Adrenal gland (tissue), 12 donors: ENCODE data around the gene FCRL1. TPM values are rescaled to one million over a fixed set of nuclear protein-coding genes. Genes with fewer than 3 reads are reported as not detected.

Experiments
- DNase-seq, 7 donors: peaks; one replicate each; pipeline ENCODE4 v3.0.0-alpha.2; 2019 to 2020
- H3K27ac ChIP-seq, 5 donors: fragments of 200-600 bp; sonication (generic) in 4 of 5; 1 replicate in 3 of 5; 2 replicates in 2 of 5; pipeline versions ENCODE4 v1.5.1 to v1.8.0; 2016 to 2020; ENCODE audit warnings: mild to moderate bottlenecking in 1 of 5
- H3K27me3 ChIP-seq: fragments of 200-600 bp; 2 replicates; pipeline ENCODE4 v1.8.0; 2021
- H3K36me3 ChIP-seq, 2 donors: fragments of 200-600 bp; replicated peaks in 1 of 2; 1 replicate in 1 of 2; 2 replicates in 1 of 2; pipeline versions ENCODE4 v1.5.1 to v1.8.0; 2018 to 2022
- H3K4me1 ChIP-seq, 2 donors: fragments of 200-600 bp; replicated peaks in 1 of 2; 1 replicate in 1 of 2; 2 replicates in 1 of 2; pipeline versions ENCODE4 v1.5.1 to v1.8.0; 2018 to 2021
- H3K4me3 ChIP-seq, 4 donors: fragments of 200-600 bp; sonication (generic) in 3 of 4; one replicate each; pipeline ENCODE4 v1.5.1; 2016 to 2018
- H3K9me3 ChIP-seq, 3 donors: fragments of 200-600 bp; sonication (generic) in 1 of 3; replicated peaks in 1 of 3; 1 replicate in 2 of 3; 2 replicates in 1 of 3; pipeline versions ENCODE4 v1.5.1 to v1.8.0; 2016 to 2021
- POLR2A ChIP-seq, 2 donors: fragments of 450-650 bp; IDR thresholded peaks; one replicate each; pipeline ENCODE4 v1.6.1; 2017; ENCODE audit warnings: antibody characterized with exemption in 2 of 2, mild to moderate bottlenecking in 2 of 2, moderate library complexity in 1 of 2
- WGBS, 4 donors: extraction: QIAGEN DNeasy Blood & Tissue Kit in 2 of 4; methylation state at CpG; one replicate each; pipeline versions ENCODE4 v1.1.5 to v1.1.7; 2013 to 2017; 5-methylcytosine and 5-hydroxymethylcytosine counted together
- intact Hi-C, 2 donors: fragments of 100-400 bp; cut with DNase I; formaldehyde crosslinking; loops; one replicate each; pipeline versions ENCODE4 v1.14.1 to v1.15.0; 2022 to 2023
- polyA plus RNA-seq, 3 donors: library from polyadenylated mRNA; stranded (reverse); fragments of 200-250 nt in 2 of 3; fragments of 350-450 nt in 1 of 3; fragmentation: Illumina TruSeq in 1 of 3; extraction: RNeasy Lipid Tissue Mini Kit (QIAGEN cat#74804) in 1 of 3; gene quantifications; one replicate each; pipeline ENCODE4 v1.2.3, GENCODE V29; 2013 to 2014
- total RNA-seq, 9 donors: library from RNA; depleted of rRNA in 4 of 9; stranded (reverse); fragments of >200 nt in 4 of 9; fragments of 120-200 nt in 1 of 9; fragmentation: NEBNext Ultra II Directional in 1 of 9; extraction: Animal tissue kit (Norgen Biotek cat#: 25700) in 1 of 9; gene quantifications; one replicate each; pipeline versions ENCODE4 v1.1.0 to v1.2.4, GENCODE V29; 2013 to 2023
- TF ChIP-seq, protein P1 (sequence below), 6 experiments: fragments of 450-650 bp in 4 of 6; fragments of 200-600 bp in 2 of 6; sonication (generic) in 1 of 6; IDR thresholded peaks; 1 replicate in 5 of 6; 2 replicates in 1 of 6; pipeline versions ENCODE4 v1.5.1 to v1.8.0; 2016 to 2021; ENCODE audit warnings: antibody characterized with exemption in 6 of 6, mild to moderate bottlenecking in 2 of 6, moderate library complexity in 1 of 6
- donor health status: healthy with polysubstance abuse.
- donor health status: Bipolar disorder and iron deficiency.
- donor health status: DM: yes; HTN: yes; CAD: no.
- donor health status: DM: no; HTN: no; CAD: no.
- donor health status: DM: no; HTN: no; CAD: no.
- donor health status: DM: yes; HTN: yes; CAD: no.

FCRL1 gene
- total and polyA plus RNA-seq, 12 donors = 0.03 to 0.40 TPM; not detected in 10

GRCh38 chr1:157831968-157832626, 12.2 kb upstream of the FCRL1 start:
- DNase-seq = no peak
- WGBS, 4 donors = 70 to 75% (median 72%) methylated on average over 4 of the region's 4 CpGs

DNA sequence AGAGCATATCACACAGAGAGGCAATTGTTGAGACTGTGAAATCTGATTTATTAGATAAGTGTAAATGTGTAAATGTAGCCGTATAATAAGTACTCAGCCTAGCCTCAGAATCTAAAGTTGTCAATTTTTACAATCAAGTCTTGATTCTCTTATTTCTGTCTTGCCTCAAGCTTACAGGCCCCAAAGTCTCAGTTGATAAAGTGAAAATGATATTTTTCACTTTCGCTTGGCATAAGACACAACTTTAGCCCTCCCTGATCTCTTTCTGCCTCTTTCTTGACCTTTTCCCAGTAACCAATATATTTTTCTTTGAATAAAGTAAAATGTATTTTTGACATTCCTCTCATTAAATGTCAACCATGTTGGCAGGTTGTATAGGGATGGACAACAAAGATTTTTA, 11.0 kb upstream of the FCRL1 start:
- H3K4me3 ChIP-seq = no peak overlapping the region
- no peak overlapping the region for H3K27ac ChIP-seq
- H3K36me3 ChIP-seq = no peaks in the 10 kb centered on the region
- 70 to 77% (median 72%) methylated on average over 2 of the region's 2 CpGs for WGBS, 4 donors
- TF ChIP-seq, protein P1, sequence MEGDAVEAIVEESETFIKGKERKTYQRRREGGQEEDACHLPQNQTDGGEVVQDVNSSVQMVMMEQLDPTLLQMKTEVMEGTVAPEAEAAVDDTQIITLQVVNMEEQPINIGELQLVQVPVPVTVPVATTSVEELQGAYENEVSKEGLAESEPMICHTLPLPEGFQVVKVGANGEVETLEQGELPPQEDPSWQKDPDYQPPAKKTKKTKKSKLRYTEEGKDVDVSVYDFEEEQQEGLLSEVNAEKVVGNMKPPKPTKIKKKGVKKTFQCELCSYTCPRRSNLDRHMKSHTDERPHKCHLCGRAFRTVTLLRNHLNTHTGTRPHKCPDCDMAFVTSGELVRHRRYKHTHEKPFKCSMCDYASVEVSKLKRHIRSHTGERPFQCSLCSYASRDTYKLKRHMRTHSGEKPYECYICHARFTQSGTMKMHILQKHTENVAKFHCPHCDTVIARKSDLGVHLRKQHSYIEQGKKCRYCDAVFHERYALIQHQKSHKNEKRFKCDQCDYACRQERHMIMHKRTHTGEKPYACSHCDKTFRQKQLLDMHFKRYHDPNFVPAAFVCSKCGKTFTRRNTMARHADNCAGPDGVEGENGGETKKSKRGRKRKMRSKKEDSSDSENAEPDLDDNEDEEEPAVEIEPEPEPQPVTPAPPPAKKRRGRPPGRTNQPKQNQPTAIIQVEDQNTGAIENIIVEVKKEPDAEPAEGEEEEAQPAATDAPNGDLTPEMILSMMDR (IDR thresholded peaks at IDR 0.05) = no peak
- no peak for TF ChIP-seq POLR2A (IDR thresholded peaks at IDR 0.05)
- intact Hi-C loops = no loop called here
- no peaks in the 10 kb centered on the region for H3K4me1 ChIP-seq
- no peak for DNase-seq
- H3K9me3 ChIP-seq = no peaks in the 10 kb centered on the region
- H3K27me3 ChIP-seq = no peaks in the 10 kb centered on the region

More at GRCh38 chr1:157831968-157832626, 12.2 kb upstream of the FCRL1 start:
- Histone ChIP-seq H3K4me1 (no peaks in the 10 kb centered on the region), H3K9me3 (no peaks in the 10 kb centered on the region), H3K27ac (no peak overlapping the region), H3K36me3 (no peaks in the 10 kb centered on the region), H3K27me3 (no peaks in the 10 kb centered on the region), H3K4me3 (no peak overlapping the region)
- intact Hi-C loops = no loop called here
- no peak for TF ChIP-seq POLR2A (IDR thresholded peaks at IDR 0.05)
- TF ChIP-seq, protein P1 (IDR thresholded peaks at IDR 0.05) = no peak

DNA sequence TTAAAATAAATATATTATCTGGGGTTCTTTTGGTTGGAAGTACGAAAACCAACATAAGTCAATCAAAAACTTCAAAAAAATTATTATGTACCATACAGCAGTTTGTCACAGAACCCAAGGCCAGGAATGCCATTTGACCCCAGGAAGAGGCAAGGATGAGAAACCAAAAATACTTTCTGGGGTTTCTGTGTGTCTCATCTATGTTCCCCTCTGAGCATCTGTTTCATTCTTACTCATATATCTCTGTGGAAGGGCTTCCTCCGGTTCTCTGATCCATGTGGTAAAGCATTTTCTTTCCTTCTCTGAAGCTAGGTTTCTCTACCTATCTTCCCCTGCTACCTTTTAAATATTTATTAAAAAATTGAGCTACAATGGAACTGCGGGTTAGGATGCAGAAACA, 9.8 kb upstream of the FCRL1 start:
- Histone ChIP-seq H3K4me3 (no peak overlapping the region), H3K36me3 (no peaks in the 10 kb centered on the region), H3K4me1 (no peaks in the 10 kb centered on the region), H3K9me3 (no peaks in the 10 kb centered on the region), H3K27me3 (no peaks in the 10 kb centered on the region), H3K27ac (no peak overlapping the region)
- 71 to 79% (median 73%) methylated on average over 3 of the region's 3 CpGs for WGBS, 4 donors
- intact Hi-C loops = no loop called here
- TF ChIP-seq, protein P1 (IDR thresholded peaks at IDR 0.05) = no peak
- TF ChIP-seq POLR2A (IDR thresholded peaks at IDR 0.05) = no peak
- DNase-seq = no peak

DNA sequence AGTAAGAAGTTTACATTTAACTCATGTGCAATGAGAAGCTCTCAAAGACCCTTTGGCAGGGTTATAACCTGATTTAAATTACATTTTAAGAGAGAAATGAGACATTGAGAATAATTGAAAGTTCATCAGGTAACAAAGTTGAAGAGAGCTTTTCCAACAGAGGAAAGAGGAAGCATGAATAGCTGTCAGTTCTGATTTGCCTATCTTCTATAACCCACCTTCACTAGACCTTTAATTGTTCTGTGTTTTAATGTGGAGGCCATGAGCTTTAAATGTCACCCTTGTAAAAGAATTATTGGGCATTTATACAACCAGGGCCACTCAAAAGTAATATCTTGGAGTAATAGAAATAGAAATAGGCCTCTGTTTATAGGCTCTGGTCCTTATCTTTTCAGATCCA, 9.3 kb upstream of the FCRL1 start:
- no peaks in the 10 kb centered on the region for H3K36me3 ChIP-seq
- TF ChIP-seq, protein P1 (IDR thresholded peaks at IDR 0.05) = no peak
- no peak for TF ChIP-seq POLR2A (IDR thresholded peaks at IDR 0.05)
- H3K27me3 ChIP-seq = no peaks in the 10 kb centered on the region
- DNase-seq = no peak
- no peaks in the 10 kb centered on the region for H3K9me3 ChIP-seq
- intact Hi-C loops = no loop called here
- no peak overlapping the region for H3K4me3 ChIP-seq
- no peaks in the 10 kb centered on the region for H3K4me1 ChIP-seq
- H3K27ac ChIP-seq = no peak overlapping the region
